A673 (cell line): Measurements from ENCODE around the gene FXYD4. TPM values are rescaled to one million over a fixed set of nuclear protein-coding genes. Genes with fewer than 3 reads are reported as not detected.
"Not testable (repeated sequence)": the region's sequence is repeated elsewhere in the genome, so short reads cannot be mapped to it uniquely, and the experiment has no call there.

Experiments
- BruUV-seq: library from RNA; stranded (reverse); fragments of 400-500 nt; replicated peaks from 2 replicates; lab custom pipeline; 2021; lab: Mats Ljungman, UMichigan
- CTCF ChIA-PET: fragments of 300-600 bp; sonication (Branson Sonifier 250); formaldehyde crosslinking; loops from one replicate; lab custom pipeline; 2022; ENCODE audit warnings: antibody characterized with exemption; lab: Charles Lee
- POLR2A ChIA-PET: fragments of 300-600 bp; sonication (Branson Sonifier 250); formaldehyde crosslinking; loops from one replicate; lab custom pipeline; 2022; ENCODE audit warnings: antibody characterized with exemption; ENCODE audit not compliant: low non-redundant PET; lab: Charles Lee
- DNase-seq: peaks from one replicate; pipeline ENCODE4 v3.0.0-alpha.2; 2015; ENCODE audit warnings: low spot score
- H3K27ac ChIP-seq: fragments of 200-600 bp; sonication (generic); 2 replicates; pipeline ENCODE4 v1.5.1; 2016; ENCODE audit warnings: mixed run types, low read depth, mild to moderate bottlenecking, mixed read lengths, antibody characterized with exemption, low read length; ENCODE audit not compliant: poor library complexity, severe bottlenecking
- H3K27me3 ChIP-seq: fragments of 200-600 bp; sonication (generic); replicated peaks from 2 replicates; pipeline ENCODE4 v1.6.1; 2017; ENCODE audit warnings: mixed run types, low read depth, mild to moderate bottlenecking, mixed read lengths, antibody characterized with exemption, low read length; ENCODE audit not compliant: insufficient read depth, poor library complexity
- H3K36me3 ChIP-seq: fragments of 200-600 bp; sonication (generic); 2 replicates; pipeline ENCODE4 v1.6.1; 2016; ENCODE audit warnings: mixed run types, mild to moderate bottlenecking, mixed read lengths, antibody characterized with exemption, low read length; ENCODE audit not compliant: insufficient read depth, poor library complexity, severe bottlenecking
- H3K4me1 ChIP-seq: fragments of 200-600 bp; sonication (generic); 2 replicates; pipeline ENCODE4 v1.6.1; 2017; ENCODE audit warnings: mixed run types, mild to moderate bottlenecking, mixed read lengths, antibody characterized with exemption, low read length; ENCODE audit not compliant: insufficient read depth, poor library complexity, severe bottlenecking
- H3K4me3 ChIP-seq: fragments of 200-600 bp; sonication (generic); 2 replicates; pipeline ENCODE4 v1.5.1; 2016; ENCODE audit warnings: low read depth, mixed run types, mild to moderate bottlenecking, mixed read lengths, low read length; ENCODE audit not compliant: poor library complexity, severe bottlenecking
- H3K9me3 ChIP-seq: fragments of 200-600 bp; sonication (generic); 2 replicates; pipeline ENCODE4 v1.6.1; 2016; ENCODE audit warnings: mixed run types, low read depth, mild to moderate bottlenecking, mixed read lengths, antibody characterized with exemption, low read length; ENCODE audit not compliant: poor library complexity, severe bottlenecking
- CTCF ChIP-seq: fragments of 300-800, 200-600 bp; sonication (generic); conservative IDR thresholded peaks from 2 replicates; pipeline ENCODE4 v1.5.1; 2017; ENCODE audit warnings: low read depth, mild to moderate bottlenecking, antibody characterized with exemption, low read length, moderate library complexity, mixed read lengths
- EZH2 ChIP-seq: fragments of 200-600 bp; sonication (generic); IDR thresholded peaks from 2 replicates; pipeline ENCODE4 v1.6.1; 2017; ENCODE audit warnings: borderline replicate concordance, low read depth, mild to moderate bottlenecking, mixed read lengths, antibody characterized with exemption, low read length; ENCODE audit not compliant: poor library complexity, severe bottlenecking
- intact Hi-C: fragments of 100-400 bp; cut with micrococcal nuclease; formaldehyde crosslinking; loops from one replicate; pipeline ENCODE4 v1.10.0; 2022; ENCODE audit not compliant: unreplicated experiment
- total RNA-seq: library from RNA; stranded (reverse); gene quantifications from 2 replicates; pipeline ENCODE4 v1.2.3, GENCODE V29; 2021

The FXYD4 gene
- total RNA-seq, 1 experiment from 2014 or later: not detected

DNA sequence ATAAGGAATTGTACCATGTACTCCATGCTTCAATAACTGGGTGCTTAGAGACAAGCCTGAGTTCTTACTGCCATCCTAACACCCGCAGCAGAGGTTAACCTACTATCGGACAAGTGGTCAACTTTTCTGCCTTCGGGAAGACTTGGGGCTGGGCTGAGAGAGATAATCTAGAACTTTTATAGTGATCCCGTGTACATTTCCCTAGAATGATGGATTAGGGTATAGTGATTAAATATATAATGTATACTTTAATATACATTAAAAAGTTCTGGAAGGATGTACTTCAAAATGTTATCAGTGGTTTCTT, 49.7 kb downstream of the FXYD4 start:
- no peak for TF ChIP-seq EZH2
- POLR2A ChIA-PET: interaction anchor here (0.5 kb wide), 1 partner anchor 14 kb away, joined by 4 read pairs; no protein-coding TSS in a partner anchor
- Histone ChIP-seq H3K27ac (peak overlapping the region; percentile 91), H3K9me3 (no peaks in the 10 kb centered on the region), H3K4me1 (peaks cover 13% of the 10 kb centered on the region), H3K27me3 (no peaks in the 10 kb centered on the region), H3K4me3 (peak overlapping the region; percentile 50), H3K36me3 (no peaks in the 10 kb centered on the region)
- TSS peak; percentile 87 for BruUV-seq
- intact Hi-C loops: loop anchor here (2.0 kb wide), 1 partner anchor 16 kb away; the partner anchor contains the start of gene ZNF487
- CTCF ChIA-PET: no interaction called here
- DNase-seq: no peak

DNA sequence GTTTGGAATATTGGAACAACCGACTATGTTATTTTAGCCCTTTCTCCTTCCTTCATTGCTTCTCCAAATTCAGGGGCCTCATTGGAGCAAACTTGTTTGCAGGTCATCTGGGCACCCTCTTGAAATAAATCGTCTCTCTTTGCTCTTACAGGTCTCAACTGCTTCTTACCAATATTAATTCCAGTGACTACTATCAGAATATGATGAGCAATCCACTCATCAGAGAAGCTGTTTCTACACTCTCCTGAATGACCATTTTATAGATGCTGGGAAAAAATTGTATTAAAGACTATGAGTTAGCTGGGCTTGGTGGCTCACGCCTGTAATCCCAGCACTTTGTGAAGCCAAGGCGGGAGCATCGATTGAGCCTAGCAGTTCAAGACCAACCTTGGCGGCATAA, 50.1 kb downstream of the FXYD4 start:
- H3K27me3 ChIP-seq: no peaks in the 10 kb centered on the region
- H3K36me3 ChIP-seq: no peaks in the 10 kb centered on the region
- BruUV-seq: no TSS peak
- intact Hi-C loops: loop anchor here (2.0 kb wide), 1 partner anchor 15 kb away; the partner anchor contains the start of gene ZNF487
- no peak for DNase-seq
- CTCF ChIA-PET: no interaction called here
- peaks cover 13% of the 10 kb centered on the region for H3K4me1 ChIP-seq
- TF ChIP-seq CTCF (no peak), EZH2 (no peak)
- H3K9me3 ChIP-seq: no peaks in the 10 kb centered on the region
- no peak overlapping the region for H3K4me3 ChIP-seq
- H3K27ac ChIP-seq: peak overlapping the region; percentile 91
- POLR2A ChIA-PET: no interaction called here

DNA sequence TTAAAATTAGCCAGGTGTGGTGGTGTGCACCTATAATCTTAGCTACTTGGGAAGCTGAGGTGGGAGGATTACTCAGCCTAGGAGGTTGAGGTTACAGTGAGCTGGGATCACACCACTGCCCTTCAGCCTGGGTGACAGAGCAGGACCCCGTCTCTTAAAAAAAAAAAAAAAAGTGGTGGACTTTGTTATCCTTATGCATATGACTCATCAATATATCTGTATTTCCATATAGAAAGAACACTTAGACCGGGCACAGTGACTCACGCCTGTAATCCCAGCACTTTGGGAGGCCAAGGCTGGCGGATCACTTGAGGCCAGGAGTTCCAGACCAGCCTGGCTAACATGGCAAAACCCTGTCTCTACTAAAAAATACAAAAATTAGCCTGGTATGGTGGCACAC, 50.5 kb downstream of the FXYD4 start:
- DNase-seq, CTCF ChIA-PET, H3K9me3 ChIP-seq, H3K4me3 ChIP-seq, BruUV-seq, H3K27me3 ChIP-seq, POLR2A ChIA-PET, H3K36me3 ChIP-seq, H3K27ac ChIP-seq: not testable (repeated sequence)
- intact Hi-C loops: loop anchor here (2.0 kb wide), 1 partner anchor 15 kb away; the partner anchor contains the start of gene ZNF487
- H3K4me1 ChIP-seq: peaks cover 13% of the 10 kb centered on the region

- Histone ChIP-seq H3K27ac (no peak overlapping the region), H3K36me3 (no peaks in the 10 kb centered on the region), H3K9me3 (no peaks in the 10 kb centered on the region), H3K4me3 (no peak overlapping the region), H3K4me1 (peaks cover 13% of the 10 kb centered on the region), H3K27me3 (no peaks in the 10 kb centered on the region)
- ChIA-PET POLR2A (no interaction called here), CTCF (no interaction called here)
- no peak for TF ChIP-seq CTCF
- TF ChIP-seq EZH2: no peak
- DNase-seq: no peak
- intact Hi-C loops: no loop called here
- no TSS peak for BruUV-seq
Measured at GRCh38 chr10:43424416-43424815, 53.0 kb downstream of the FXYD4 start.

Other genes starting within 250 kb of the FXYD4 start
- gene CSGALNACT2, start 233.2 kb upstream of the FXYD4 start, total RNA-seq: 16.2 and 18.6 TPM in 2 replicates
- 0.35 TPM in 1 of 2 replicates, not detected in the other for gene RASGEF1A, start 104.6 kb upstream of the FXYD4 start, total RNA-seq
- gene HNRNPF, start 37.5 kb downstream of the FXYD4 start, total RNA-seq: 265 and 277 TPM in 2 replicates
- 1.3 and 2.8 TPM in 2 replicates for gene ZNF487, start 65.5 kb downstream of the FXYD4 start, total RNA-seq
- gene ZNF239, start 203.0 kb downstream of the FXYD4 start, total RNA-seq: 7.9 and 9.7 TPM in 2 replicates
- 5.1 and 7.2 TPM in 2 replicates for gene ZNF485, start 234.8 kb downstream of the FXYD4 start, total RNA-seq